Smooth muscle cell (in vitro differentiated cells): ENCODE data around the gene ASGR2. TPM values are rescaled to one million over a fixed set of nuclear protein-coding genes. Genes with fewer than 3 reads are reported as not detected.
"Not testable (repeated sequence)": the region's sequence is repeated elsewhere in the genome, so short reads cannot be mapped to it uniquely, and the experiment has no call there.

Source experiments
- DNase-seq: peaks from one replicate; lab custom pipeline; 2025; ENCODE audit not compliant: unreplicated experiment; lab: John Stamatoyannopoulos, UW
- H2AFZ ChIP-seq: fragments of 200-600 bp; sonication (generic); 2 replicates; pipeline ENCODE4 v1.6.0; 2016; ENCODE audit warnings: antibody characterized with exemption, low read depth, mild to moderate bottlenecking
- H3F3A ChIP-seq: fragments of 200-600 bp; sonication (generic); 2 replicates; pipeline ENCODE4 v1.6.0; 2017; ENCODE audit warnings: antibody characterized with exemption, low read depth
- H3K27ac ChIP-seq: fragments of 200-600 bp; sonication (generic); 2 replicates; pipeline ENCODE4 v1.5.1; 2016; ENCODE audit warnings: low read depth, mild to moderate bottlenecking
- H3K27me3 ChIP-seq: fragments of 200-600 bp; sonication (generic); 2 replicates; pipeline ENCODE4 v1.6.1; 2016; ENCODE audit warnings: low read depth, mild to moderate bottlenecking
- H3K36me3 ChIP-seq: fragments of 200-600 bp; sonication (generic); 2 replicates; pipeline ENCODE4 v1.5.1; 2016; ENCODE audit warnings: low read depth
- H3K4me1 ChIP-seq: fragments of 200-600 bp; sonication (generic); 2 replicates; pipeline ENCODE4 v1.5.1; 2016; ENCODE audit warnings: low read depth
- H3K4me2 ChIP-seq: fragments of 200-600 bp; sonication (generic); 2 replicates; pipeline ENCODE4 v1.6.0; 2016; ENCODE audit warnings: mild to moderate bottlenecking
- H3K4me3 ChIP-seq: fragments of 200-600 bp; sonication (generic); 2 replicates; pipeline ENCODE4 v1.5.1; 2016; ENCODE audit warnings: mild to moderate bottlenecking
- H3K79me2 ChIP-seq: fragments of 200-600 bp; sonication (generic); 2 replicates; pipeline ENCODE4 v1.6.0; 2016; ENCODE audit warnings: low read depth, mild to moderate bottlenecking
- H3K9ac ChIP-seq: fragments of 200-600 bp; sonication (generic); 2 replicates; pipeline ENCODE4 v1.6.0; 2016; ENCODE audit warnings: low read depth
- H3K9me3 ChIP-seq: fragments of 200-600 bp; sonication (generic); replicated peaks from 2 replicates; pipeline ENCODE4 v1.5.1; 2016; ENCODE audit warnings: low read depth
- H4K20me1 ChIP-seq: fragments of 200-600 bp; sonication (generic); 2 replicates; pipeline ENCODE4 v1.6.0; 2016; ENCODE audit warnings: low read depth
- CTCF ChIP-seq: fragments of 200-600 bp; sonication (generic); IDR thresholded peaks from 2 replicates; pipeline ENCODE4 v1.5.1; 2017; ENCODE audit warnings: borderline replicate concordance, mild to moderate bottlenecking, antibody characterized with exemption; ENCODE audit not compliant: insufficient read depth, poor library complexity, severe bottlenecking
- WGBS: methylation state at CpG from one replicate; pipeline ENCODE4 v1.1.7; 2016; ENCODE audit warnings: low lambda C conversion rate; 5-methylcytosine and 5-hydroxymethylcytosine counted together
- polyA plus RNA-seq: library from polyadenylated mRNA; unstranded; fragments of >200 nt; fragmentation: Nextera tagmentation; extraction: Ambion mirVana; gene quantifications from 2 replicates; pipeline ENCODE4 v1.2.1, GENCODE V29; 2016
- total RNA-seq: library from RNA; depleted of rRNA; stranded (reverse); fragments of >200 nt; gene quantifications from 2 replicates; pipeline ENCODE4 v1.2.3, GENCODE V29; 2014

The ASGR2 gene
- total and polyA plus RNA-seq, 2 experiments from 2014 or later = 0.15 TPM; not detected in 1

GRCh38 chr17:7124923-7125322, 10.3 kb upstream of the ASGR2 start:
- Histone ChIP-seq H2AFZ (no peak overlapping the region), H4K20me1 (no peaks in the 10 kb centered on the region), H3K79me2 (no peaks in the 10 kb centered on the region), H3K4me2 (no peak overlapping the region), H3K27ac (no peak overlapping the region), H3K4me3 (no peak overlapping the region), H3K9ac (no peak overlapping the region), H3K4me1 (no peaks in the 10 kb centered on the region), H3F3A (no peaks in the 10 kb centered on the region), H3K9me3 (no peaks in the 10 kb centered on the region), H3K36me3 (no peaks in the 10 kb centered on the region), H3K27me3 (no peaks in the 10 kb centered on the region)
- DNase-seq = no peak
- no peak for TF ChIP-seq CTCF
- 93% methylated on average over 5 of the region's 5 CpGs for WGBS

GRCh38 chr17:7123844-7124243, 9.2 kb upstream of the ASGR2 start:
- 89% methylated on average over 4 of the region's 4 CpGs for WGBS
- Histone ChIP-seq H3K4me1 (no peaks in the 10 kb centered on the region), H3K9ac (no peak overlapping the region), H3F3A (no peaks in the 10 kb centered on the region), H3K4me3 (no peak overlapping the region), H2AFZ (no peak overlapping the region), H3K79me2 (no peaks in the 10 kb centered on the region), H3K27me3 (no peaks in the 10 kb centered on the region), H3K36me3 (no peaks in the 10 kb centered on the region), H3K27ac (no peak overlapping the region), H3K4me2 (no peak overlapping the region), H4K20me1 (no peaks in the 10 kb centered on the region), H3K9me3 (no peaks in the 10 kb centered on the region)
- no peak for DNase-seq
- no peak for TF ChIP-seq CTCF

GRCh38 chr17:7122381-7122780, 7.8 kb upstream of the ASGR2 start:
- Histone ChIP-seq H3K9ac (no peak overlapping the region), H3K4me3 (no peak overlapping the region), H4K20me1 (no peaks in the 10 kb centered on the region), H3F3A (no peaks in the 10 kb centered on the region), H3K4me2 (no peak overlapping the region), H3K27ac (no peak overlapping the region), H3K36me3 (no peaks in the 10 kb centered on the region), H3K9me3 (no peaks in the 10 kb centered on the region), H3K27me3 (no peaks in the 10 kb centered on the region), H2AFZ (no peak overlapping the region), H3K79me2 (no peaks in the 10 kb centered on the region), H3K4me1 (no peaks in the 10 kb centered on the region)
- no peak for TF ChIP-seq CTCF
- DNase-seq = no peak
- WGBS = 80% methylated on average over 4 of the region's 4 CpGs

- H3K9me3 ChIP-seq, H4K20me1 ChIP-seq, H3F3A ChIP-seq, H3K27ac ChIP-seq, DNase-seq, H3K79me2 ChIP-seq, H3K4me1 ChIP-seq, H3K4me3 ChIP-seq, H3K27me3 ChIP-seq, H3K36me3 ChIP-seq, H3K4me2 ChIP-seq, H3K9ac ChIP-seq, H2AFZ ChIP-seq: not testable (repeated sequence)
- 93% methylated on average over 12 of the region's 12 CpGs for whole genome bisulfite sequencing
Observed at GRCh38 chr17:7120635-7121034, 6.0 kb upstream of the ASGR2 start.
